H9 (cell line): ENCODE data around the gene NFIX. TPM values are rescaled to one million over a fixed set of nuclear protein-coding genes. Genes with fewer than 3 reads are reported as not detected.

ENCODE experiments used
- DNase-seq: peaks from one replicate; pipeline ENCODE4 v3.0.0-alpha.2; 2017
- H2AFZ ChIP-seq: one replicate; pipeline ENCODE4 v1.6.1; 2013; ENCODE audit warnings: mild to moderate bottlenecking, low read length, control low read depth, moderate library complexity
- H2AK5ac ChIP-seq: 2 replicates; pipeline ENCODE4 v1.6.1; 2013; ENCODE audit warnings: low read length, control low read depth, mixed read lengths; ENCODE audit not compliant: insufficient read length
- H2BK120ac ChIP-seq: one replicate; pipeline ENCODE4 v1.6.1; 2013; ENCODE audit warnings: low read depth, mild to moderate bottlenecking, low read length, control low read depth, inconsistent platforms; ENCODE audit not compliant: poor library complexity, severe bottlenecking
- H2BK12ac ChIP-seq: 2 replicates; pipeline ENCODE4 v1.6.1; 2013; ENCODE audit warnings: low read length, control low read depth, mixed read lengths, low read depth; ENCODE audit not compliant: insufficient read length
- H2BK15ac ChIP-seq: 2 replicates; pipeline ENCODE4 v1.6.1; 2013; ENCODE audit warnings: low read depth, low read length, control low read depth
- H2BK20ac ChIP-seq: one replicate; pipeline ENCODE4 v1.6.1; 2013; ENCODE audit warnings: low read depth, mild to moderate bottlenecking, low read length, control low read depth, inconsistent platforms; ENCODE audit not compliant: poor library complexity, severe bottlenecking
- H2BK5ac ChIP-seq: 2 replicates; pipeline ENCODE4 v1.6.1; 2013; ENCODE audit warnings: low read length, control low read depth, mixed read lengths; ENCODE audit not compliant: insufficient read length
- H3K14ac ChIP-seq: 2 replicates; pipeline ENCODE4 v1.6.1; 2013; ENCODE audit warnings: low read length, control low read depth; ENCODE audit not compliant: insufficient read depth
- H3K18ac ChIP-seq: 2 replicates; pipeline ENCODE4 v1.6.1; 2013; ENCODE audit warnings: low read depth, mild to moderate bottlenecking, mixed read lengths, low read length, control low read depth; ENCODE audit not compliant: insufficient read length
- H3K23ac ChIP-seq: 2 replicates; pipeline ENCODE4 v1.6.1; 2013; ENCODE audit warnings: low read length, control low read depth, mixed read lengths, low read depth; ENCODE audit not compliant: insufficient read length
- H3K23me2 ChIP-seq: 2 replicates; pipeline ENCODE4 v1.6.1; 2013; ENCODE audit warnings: low read depth, mild to moderate bottlenecking, mixed read lengths, low read length, control low read depth; ENCODE audit not compliant: insufficient read length, poor library complexity, severe bottlenecking
- H3K27ac ChIP-seq: 2 replicates; pipeline ENCODE4 v1.5.1; 2013; ENCODE audit warnings: low read length, control low read depth, mixed read lengths, low read depth; ENCODE audit not compliant: insufficient read length
- H3K27me3 ChIP-seq: 2 replicates; pipeline ENCODE4 v1.6.1; 2013; ENCODE audit warnings: low read length, control low read depth, inconsistent platforms; ENCODE audit not compliant: insufficient read depth
- H3K4ac ChIP-seq: 2 replicates; pipeline ENCODE4 v1.6.1; 2013; ENCODE audit warnings: low read depth, mild to moderate bottlenecking, control low read depth, inconsistent platforms, low read length, moderate library complexity
- H3K4me1 ChIP-seq: 2 replicates; pipeline ENCODE4 v1.6.1; 2013; ENCODE audit warnings: low read length, control low read depth, inconsistent platforms; ENCODE audit not compliant: insufficient read depth
- H3K4me2 ChIP-seq: 2 replicates; pipeline ENCODE4 v1.6.1; 2013; ENCODE audit warnings: low read length, control low read depth, mixed read lengths; ENCODE audit not compliant: insufficient read length, insufficient read depth
- H3K56ac ChIP-seq: 2 replicates; pipeline ENCODE4 v1.6.1; 2013; ENCODE audit warnings: low read depth, mild to moderate bottlenecking, mixed read lengths, low read length, control low read depth; ENCODE audit not compliant: insufficient read length
- H3K79me1 ChIP-seq: 2 replicates; pipeline ENCODE4 v1.6.1; 2013; ENCODE audit warnings: low read depth, mild to moderate bottlenecking, moderate library complexity, low read length, control low read depth, inconsistent platforms; ENCODE audit not compliant: insufficient read depth, poor library complexity, severe bottlenecking
- H3K79me2 ChIP-seq: 2 replicates; pipeline ENCODE4 v1.6.1; 2013; ENCODE audit warnings: low read length, control low read depth, inconsistent platforms; ENCODE audit not compliant: insufficient read depth
- H3K9ac ChIP-seq: 2 replicates; pipeline ENCODE4 v1.6.1; 2013; ENCODE audit warnings: low read length, control low read depth, mixed read lengths; ENCODE audit not compliant: insufficient read length; ENCODE audit errors: extremely low read depth
- H3K9me3 ChIP-seq: one replicate; pipeline ENCODE4 v1.6.1; 2013; ENCODE audit warnings: low read depth, low read length, inconsistent platforms; ENCODE audit not compliant: control insufficient read depth
- H3T11ph ChIP-seq: one replicate; pipeline ENCODE4 v1.6.1; 2013; ENCODE audit warnings: mild to moderate bottlenecking, low read length, control low read depth, inconsistent platforms
- H4K20me1 ChIP-seq: one replicate; pipeline ENCODE4 v1.6.1; 2013; ENCODE audit not compliant: control insufficient read depth, insufficient read length, insufficient read depth
- H4K5ac ChIP-seq: 2 replicates; pipeline ENCODE4 v1.6.1; 2013; ENCODE audit warnings: low read depth, mild to moderate bottlenecking, mixed read lengths, low read length, control low read depth; ENCODE audit not compliant: insufficient read length
- H4K8ac ChIP-seq: replicated peaks from 2 replicates; pipeline ENCODE4 v1.6.1; 2013; ENCODE audit warnings: low read length, control low read depth, mixed read lengths, low read depth; ENCODE audit not compliant: insufficient read length
- H4K91ac ChIP-seq: 2 replicates; pipeline ENCODE4 v1.6.1; 2013; ENCODE audit warnings: low read depth, mild to moderate bottlenecking, moderate library complexity, mixed read lengths, low read length, control low read depth; ENCODE audit not compliant: insufficient read length
- H3K27ac Mint-ChIP-seq, 3 experiments: 2 replicates in 2 of 3; 3 replicates in 1 of 3; pipeline ENCODE4 v1.8.0; 2020 to 2021; ENCODE audit warnings: mixed read lengths in 3 of 3, mild to moderate bottlenecking in 1 of 3, moderate library complexity in 1 of 3
- H3K27me3 Mint-ChIP-seq: 2 replicates; pipeline ENCODE4 v1.8.0; 2021; ENCODE audit warnings: low read depth, mild to moderate bottlenecking, moderate library complexity, mixed read lengths
- H3K36me3 Mint-ChIP-seq, 3 experiments: 2 replicates in 2 of 3; 3 replicates in 1 of 3; pipeline ENCODE4 v1.8.0; 2020 to 2021; ENCODE audit warnings: low read depth in 3 of 3, mixed read lengths in 3 of 3; ENCODE audit not compliant: insufficient read depth in 1 of 3
- H3K4me1 Mint-ChIP-seq, 2 experiments: 2 replicates each; pipeline ENCODE4 v1.8.0; 2020; ENCODE audit warnings: mixed read lengths in 2 of 2
- H3K4me3 Mint-ChIP-seq, 2 experiments: 2 replicates in 1 of 2; 3 replicates in 1 of 2; pipeline ENCODE4 v1.8.0; 2020 to 2021; ENCODE audit warnings: mild to moderate bottlenecking in 2 of 2, mixed read lengths in 2 of 2, moderate library complexity in 1 of 2
- H3K9me3 Mint-ChIP-seq, 2 experiments: 2 replicates in 1 of 2; 3 replicates in 1 of 2; pipeline ENCODE4 v1.8.0; 2020; ENCODE audit warnings: mild to moderate bottlenecking in 2 of 2, mixed read lengths in 2 of 2, moderate library complexity in 1 of 2
- CTCF ChIP-seq: fragments of 200-600 bp; sonication (generic); conservative IDR thresholded peaks from 3 replicates; pipeline ENCODE4 v1.8.0; 2021; ENCODE audit warnings: antibody characterized with exemption, mild to moderate bottlenecking
- WGBS: extraction: QIAGEN DNeasy Blood & Tissue Kit; methylation state at CpG from one replicate; pipeline ENCODE4 v1.1.7; 2013; ENCODE audit warnings: missing lambda C conversion rate, low lambda C conversion rate, mixed read lengths; ENCODE audit not compliant: insufficient read length; ENCODE audit errors: extremely low coverage; 5-methylcytosine and 5-hydroxymethylcytosine counted together
- total RNA-seq: library from RNA; stranded (reverse); gene quantifications from 2 replicates; pipeline ENCODE4 v1.2.1, GENCODE V29; 2021

Gene NFIX
- total RNA-seq, 1 experiment from 2014 or later, result 0.31 TPM

GRCh38 chr19:13110099-13110610, 114.9 kb downstream of the NFIX start:
- no peak overlapping the region for H3T11ph ChIP-seq
- Mint-ChIP-seq H3K4me3 (no peak overlapping the region), H3K4me1 (no peaks in the 10 kb centered on the region; a peak in 1 of 4 replicates), H3K27ac (no peak overlapping the region; a peak in 1 of 7 replicates), H3K9me3 (no peaks in the 10 kb centered on the region), H3K27me3 (no peaks in the 10 kb centered on the region), H3K36me3 (peaks cover 9 to 41% (median 35%) of the 10 kb centered on the region in 3 experiments; a peak in 6 of 7 replicates)
- H3K79me1 ChIP-seq, result no peaks in the 10 kb centered on the region
- no peak overlapping the region for H3K4me2 ChIP-seq
- no peak overlapping the region for H2BK15ac ChIP-seq
- H4K8ac ChIP-seq, result no peak overlapping the region
- H3K18ac ChIP-seq, result no peak overlapping the region
- no peak overlapping the region for H3K56ac ChIP-seq
- H4K20me1 ChIP-seq, result no peaks in the 10 kb centered on the region
- H3K27me3 ChIP-seq, result no peaks in the 10 kb centered on the region
- H2BK20ac ChIP-seq, result no peak overlapping the region
- no peak overlapping the region for H3K23ac ChIP-seq
- H2AK5ac ChIP-seq, result no peak overlapping the region
- H3K23me2 ChIP-seq, result no peaks in the 10 kb centered on the region
- no peak overlapping the region for H4K91ac ChIP-seq
- no peak overlapping the region for H3K4ac ChIP-seq
- H3K4me1 ChIP-seq, result no peaks in the 10 kb centered on the region
- H3K79me2 ChIP-seq, result peaks cover 2% of the 10 kb centered on the region; the same call in 1 of the 2 replicates
- WGBS, result no CpG with 5 or more reads among the region's 15 CpGs
- no peaks in the 10 kb centered on the region for H3K9me3 ChIP-seq
- no peak overlapping the region for H4K5ac ChIP-seq
- DNase-seq, result no peak
- H2BK5ac ChIP-seq, result no peak overlapping the region
- TF ChIP-seq CTCF, result no peak
- no peak overlapping the region for H2BK120ac ChIP-seq
- no peak overlapping the region for H3K27ac ChIP-seq
- H3K14ac ChIP-seq, result no peak overlapping the region
- no peak overlapping the region for H2AFZ ChIP-seq
- no peak overlapping the region for H2BK12ac ChIP-seq
- H3K9ac ChIP-seq, result no peak overlapping the region
